Measurements from ENCODE around the gene OVAAL.

Gene OVAAL

DNA sequence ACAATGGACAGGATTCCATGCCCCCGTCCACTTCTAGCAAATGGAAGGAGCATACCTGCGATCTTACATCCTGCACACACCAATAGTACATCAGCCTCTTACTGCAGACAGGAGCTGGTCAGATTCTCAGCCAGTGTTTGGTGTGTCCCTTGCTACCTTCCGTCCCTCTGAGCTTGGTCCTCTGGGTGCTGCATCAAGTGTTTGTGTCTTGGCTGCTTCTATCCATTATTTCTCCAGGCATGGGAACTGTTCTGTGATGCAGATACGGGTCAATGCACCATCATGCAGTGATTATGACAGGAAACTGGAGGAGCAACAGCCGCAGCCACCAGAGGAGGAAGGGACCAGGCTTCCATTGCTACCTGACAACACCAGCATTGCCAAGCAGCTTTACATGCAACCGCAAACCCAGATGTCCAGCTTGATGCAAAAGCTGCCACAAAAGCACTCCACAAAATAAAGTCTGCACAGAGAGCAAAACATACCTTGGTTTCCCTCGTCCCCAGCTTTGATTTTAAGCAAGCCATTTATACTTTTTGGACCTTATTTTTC, 21.9 kb upstream of the OVAAL start:
- TF ChIP-seq CTCF (conservative IDR thresholded peaks at IDR 0.05; ENCODE audit: control insufficient read depth, insufficient read depth, low read depth, low read length) = no peak

DNA sequence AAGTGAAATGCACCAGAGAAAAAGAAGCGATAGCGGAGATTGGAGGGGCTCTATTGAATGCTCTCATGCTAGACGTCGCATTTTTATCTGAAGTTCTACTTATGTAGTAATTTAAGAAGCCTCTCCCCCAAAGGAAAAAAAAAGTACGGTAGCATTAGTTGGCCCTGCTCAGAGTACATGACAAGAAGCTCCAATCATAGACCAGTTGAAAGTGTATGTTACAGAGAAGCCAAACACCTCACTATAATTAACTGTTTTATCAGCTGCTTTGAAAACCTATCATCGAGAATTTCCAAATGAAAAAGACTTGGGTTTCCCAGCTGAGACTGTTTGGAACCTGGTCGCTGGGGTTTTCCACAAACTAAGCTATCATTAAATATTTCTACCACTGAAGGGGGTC, 19.6 kb upstream of the OVAAL start:
- no peak for TF ChIP-seq CTCF (conservative IDR thresholded peaks at IDR 0.05; ENCODE audit: control insufficient read depth, insufficient read depth, low read depth, low read length)
- H3K4me3 ChIP-seq (ENCODE audit: control insufficient read depth, low read depth, low read length) = no peak overlapping the region
- DNase-seq (ENCODE audit: low read depth) = no peak

More for the DNA sequence above, 21.9 kb upstream of the OVAAL start:
- DNase-seq (ENCODE audit: low read depth) = no peak
- H3K4me3 ChIP-seq (ENCODE audit: control insufficient read depth, low read depth, low read length) = no peak overlapping the region

DNA sequence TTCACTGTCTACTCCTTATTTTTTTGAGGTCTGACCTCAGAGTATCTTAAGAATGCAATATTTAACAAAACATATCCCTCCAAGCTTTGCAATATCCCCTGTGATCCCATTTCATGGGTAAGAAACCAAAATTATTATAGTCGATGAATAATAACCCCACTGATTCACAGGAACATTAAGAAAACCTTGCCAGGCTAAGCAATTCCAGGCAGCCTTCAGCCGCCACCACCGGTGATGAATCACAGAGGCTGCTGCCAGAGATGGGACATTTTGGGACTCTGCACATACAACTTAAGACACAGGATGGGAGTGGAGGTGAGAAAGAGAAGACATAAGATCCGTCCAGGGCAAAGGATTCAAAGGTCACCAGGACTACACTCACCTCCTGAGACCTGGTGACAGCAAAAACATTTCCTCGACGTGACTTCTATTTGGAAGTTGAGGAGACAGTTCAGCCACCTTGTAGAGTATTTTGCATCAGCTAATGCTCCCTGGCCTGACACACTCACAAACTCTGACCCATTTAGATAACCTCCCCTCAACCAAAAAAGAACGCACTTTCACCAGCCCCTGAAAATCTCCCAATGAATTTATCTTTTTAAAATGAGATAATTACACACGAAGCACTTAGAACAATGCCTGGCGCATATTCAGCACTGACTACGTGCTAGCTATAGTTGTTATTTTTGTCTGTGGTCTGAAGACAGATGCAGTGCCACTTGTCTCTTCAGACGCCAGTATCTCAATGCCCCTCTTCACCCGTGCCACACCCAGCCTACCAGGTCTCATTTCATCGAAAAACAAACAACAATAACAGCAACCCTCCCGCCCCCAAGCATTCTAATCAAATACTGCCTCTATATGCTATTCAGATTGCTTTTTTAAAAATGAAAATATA, 17.8 kb upstream of the OVAAL start:
- peak; percentile 53 for DNase-seq (ENCODE audit: low read depth)
- TF ChIP-seq CTCF (conservative IDR thresholded peaks at IDR 0.05; ENCODE audit: control insufficient read depth, insufficient read depth, low read depth, low read length) = no peak
- H3K4me3 ChIP-seq (ENCODE audit: control insufficient read depth, low read depth, low read length) = no peak overlapping the region

GRCh38 chr1:180542113-180542837, 16.5 kb upstream of the OVAAL start:
- no peak for TF ChIP-seq CTCF (conservative IDR thresholded peaks at IDR 0.05; ENCODE audit: control insufficient read depth, insufficient read depth, low read depth, low read length)
- H3K4me3 ChIP-seq (ENCODE audit: control insufficient read depth, low read depth, low read length) = no peak overlapping the region
- no peak for DNase-seq (ENCODE audit: low read depth)

GRCh38 chr1:180542838-180543145, 16.0 kb upstream of the OVAAL start:
- H3K4me3 ChIP-seq (ENCODE audit: control insufficient read depth, low read depth, low read length) = no peak overlapping the region
- DNase-seq (ENCODE audit: low read depth) = peak; percentile 21
- no peak for TF ChIP-seq CTCF (conservative IDR thresholded peaks at IDR 0.05; ENCODE audit: control insufficient read depth, insufficient read depth, low read depth, low read length)

- DNase-seq (ENCODE audit: low read depth) = no peak
- no peak for TF ChIP-seq CTCF (conservative IDR thresholded peaks at IDR 0.05; ENCODE audit: control insufficient read depth, insufficient read depth, low read depth, low read length)
These were observed 14.7 kb upstream of the OVAAL start for GRCh38 chr1:180544050-180544449.

More at GRCh38 chr1:180544050-180544449, 14.7 kb upstream of the OVAAL start:
- H3K4me3 ChIP-seq (ENCODE audit: control insufficient read depth, low read depth, low read length) = no peak overlapping the region

All from fibroblast of mammary gland (primary cell).